WERI-Rb-1 (cell line): ENCODE data around the gene SEC24D.

Experiments used
- DNase-seq: peaks from one replicate; pipeline ENCODE4 v3.0.0-alpha.2; 2020
- H3K27ac ChIP-seq: fragments of 250-450 bp; sonication (Bioruptor Pico); 2 replicates; pipeline ENCODE4 v1.5.1; 2020; ENCODE audit warnings: mild to moderate bottlenecking, moderate library complexity
- H3K27me3 ChIP-seq: fragments of 250-450 bp; sonication (Bioruptor Pico); 2 replicates; pipeline ENCODE4 v1.5.1; 2021; ENCODE audit warnings: mild to moderate bottlenecking, low read depth, moderate library complexity; ENCODE audit not compliant: insufficient read depth, severe bottlenecking
- H3K36me3 ChIP-seq: fragments of 250-450 bp; sonication (Bioruptor Pico); 2 replicates; pipeline ENCODE4 v1.5.1; 2020; ENCODE audit warnings: mild to moderate bottlenecking, moderate library complexity
- H3K4me3 ChIP-seq: 2 replicates; pipeline ENCODE4 v1.5.1; 2011; ENCODE audit warnings: low read depth, mild to moderate bottlenecking, control low read depth, low read length
- H3K9me3 ChIP-seq: fragments of 250-450 bp; sonication (Bioruptor Pico); 2 replicates; pipeline ENCODE4 v1.5.1; 2021; ENCODE audit warnings: mild to moderate bottlenecking, moderate library complexity; ENCODE audit not compliant: severe bottlenecking
- TF ChIP-seq, protein P1 (sequence below): IDR thresholded peaks from 2 replicates; pipeline ENCODE4 v1.5.1; 2011; ENCODE audit warnings: low read depth, mild to moderate bottlenecking, control low read depth, inconsistent platforms, low read length

Gene SEC24D

DNA sequence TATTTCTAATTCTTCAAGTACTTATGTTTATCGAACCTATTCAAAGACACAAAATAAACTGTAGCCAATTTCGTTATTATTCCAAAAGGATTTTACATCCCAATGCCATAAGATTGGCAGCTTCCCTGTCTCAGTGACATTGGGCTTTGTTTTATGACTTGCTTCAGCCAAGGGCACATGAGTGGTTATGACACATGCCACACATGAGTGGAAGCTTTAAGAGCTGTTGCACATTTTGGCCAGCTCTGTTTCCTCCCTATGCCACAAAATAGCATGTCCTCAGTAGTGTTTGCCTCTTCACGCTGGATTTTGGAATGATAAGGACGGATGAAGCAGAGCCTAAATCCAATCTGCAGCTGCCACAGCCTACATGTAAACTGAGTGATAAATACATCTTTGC lies 21.9 kb downstream of the SEC24D start:
- Histone ChIP-seq H3K27me3 (no peaks in the 10 kb centered on the region), H3K9me3 (peaks cover 4% of the 10 kb centered on the region), H3K4me3 (no peak overlapping the region), H3K36me3 (peaks cover 20% of the 10 kb centered on the region), H3K27ac (no peak overlapping the region)
- TF ChIP-seq, protein P1, sequence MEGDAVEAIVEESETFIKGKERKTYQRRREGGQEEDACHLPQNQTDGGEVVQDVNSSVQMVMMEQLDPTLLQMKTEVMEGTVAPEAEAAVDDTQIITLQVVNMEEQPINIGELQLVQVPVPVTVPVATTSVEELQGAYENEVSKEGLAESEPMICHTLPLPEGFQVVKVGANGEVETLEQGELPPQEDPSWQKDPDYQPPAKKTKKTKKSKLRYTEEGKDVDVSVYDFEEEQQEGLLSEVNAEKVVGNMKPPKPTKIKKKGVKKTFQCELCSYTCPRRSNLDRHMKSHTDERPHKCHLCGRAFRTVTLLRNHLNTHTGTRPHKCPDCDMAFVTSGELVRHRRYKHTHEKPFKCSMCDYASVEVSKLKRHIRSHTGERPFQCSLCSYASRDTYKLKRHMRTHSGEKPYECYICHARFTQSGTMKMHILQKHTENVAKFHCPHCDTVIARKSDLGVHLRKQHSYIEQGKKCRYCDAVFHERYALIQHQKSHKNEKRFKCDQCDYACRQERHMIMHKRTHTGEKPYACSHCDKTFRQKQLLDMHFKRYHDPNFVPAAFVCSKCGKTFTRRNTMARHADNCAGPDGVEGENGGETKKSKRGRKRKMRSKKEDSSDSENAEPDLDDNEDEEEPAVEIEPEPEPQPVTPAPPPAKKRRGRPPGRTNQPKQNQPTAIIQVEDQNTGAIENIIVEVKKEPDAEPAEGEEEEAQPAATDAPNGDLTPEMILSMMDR, result no peak
- DNase-seq, result no peak

DNA sequence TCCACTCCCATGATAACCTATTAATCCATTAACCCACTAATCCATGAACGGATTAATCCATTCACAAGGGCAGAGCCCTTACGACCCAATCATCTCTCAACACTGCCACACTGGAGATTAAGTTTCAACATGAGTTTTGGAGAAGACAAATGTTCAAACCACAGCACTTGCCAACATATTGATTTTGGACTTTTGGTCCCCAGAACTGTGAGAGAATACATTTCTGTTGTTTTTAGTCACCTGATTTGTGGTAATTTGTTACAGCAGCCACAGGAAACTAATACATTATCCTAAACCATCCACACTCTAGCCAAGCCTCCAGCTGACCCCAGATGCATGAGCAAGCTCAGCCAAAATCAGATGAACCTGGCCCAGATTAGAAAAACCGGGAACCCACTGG lies 22.4 kb downstream of the SEC24D start:
- Histone ChIP-seq H3K27ac (no peak overlapping the region), H3K36me3 (peaks cover 20% of the 10 kb centered on the region), H3K4me3 (no peak overlapping the region), H3K27me3 (no peaks in the 10 kb centered on the region), H3K9me3 (peaks cover 4% of the 10 kb centered on the region)
- no peak for DNase-seq
- TF ChIP-seq, protein P1, result no peak

DNA sequence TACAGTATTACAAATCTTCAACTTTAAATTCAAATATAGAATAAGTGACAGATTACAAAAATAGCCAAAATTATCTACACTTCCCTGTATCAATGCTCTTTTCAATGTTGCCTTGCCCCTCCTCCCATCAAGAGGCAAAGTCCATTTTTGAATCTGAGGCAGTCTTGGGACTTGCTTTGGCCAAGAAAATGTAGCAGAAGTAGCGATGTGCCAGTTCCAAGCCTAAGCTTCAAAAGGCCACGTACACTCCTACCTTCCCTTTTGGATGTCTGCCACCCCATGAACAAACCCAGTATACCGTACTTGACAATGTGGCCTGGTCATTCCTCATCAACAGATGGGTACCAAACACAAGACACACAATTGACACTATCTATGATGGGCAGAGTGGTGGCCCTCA lies 24.1 kb downstream of the SEC24D start:
- TF ChIP-seq, protein P1, result no peak
- DNase-seq, result no peak
- Histone ChIP-seq H3K4me3 (no peak overlapping the region), H3K9me3 (peaks cover 4% of the 10 kb centered on the region), H3K27me3 (no peaks in the 10 kb centered on the region), H3K36me3 (peaks cover 20% of the 10 kb centered on the region), H3K27ac (no peak overlapping the region)

DNA sequence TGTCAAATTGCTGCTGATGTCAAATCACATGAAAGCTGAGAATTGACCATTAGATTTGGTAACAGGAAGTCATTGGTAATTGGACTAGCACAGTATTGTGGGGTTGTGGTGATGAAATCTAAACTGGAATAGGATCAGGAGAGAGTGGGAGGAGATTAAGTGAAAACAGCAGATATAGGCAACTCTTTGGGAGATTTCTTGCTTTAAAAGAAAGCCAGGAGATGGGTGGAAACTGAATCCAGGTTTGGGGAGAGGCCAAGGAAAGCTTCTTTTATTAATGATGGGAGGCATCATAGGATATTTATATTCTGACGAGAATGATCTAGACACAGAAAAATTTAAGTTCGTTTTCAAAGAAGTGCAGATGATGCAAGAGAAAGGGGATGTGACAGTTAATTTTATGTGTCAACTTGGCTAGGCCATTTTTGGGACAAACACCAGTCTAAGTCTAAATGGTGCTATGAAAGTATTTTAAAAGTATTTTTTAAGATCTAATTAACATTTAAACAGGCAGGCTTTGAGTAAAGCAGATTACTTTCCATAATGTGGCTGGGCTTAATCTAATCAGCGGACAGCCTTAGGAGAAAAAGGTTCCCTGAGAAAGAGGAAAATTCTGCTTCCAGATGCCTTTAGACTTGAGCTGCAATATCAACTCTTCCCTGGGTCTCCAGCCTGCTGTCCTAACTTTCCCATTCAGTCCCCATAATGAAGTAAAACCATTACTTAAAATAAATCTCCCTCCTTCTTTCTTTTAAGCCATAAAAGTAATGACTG lies 24.7 kb downstream of the SEC24D start:
- Histone ChIP-seq H3K27me3 (no peaks in the 10 kb centered on the region), H3K36me3 (peaks cover 20% of the 10 kb centered on the region), H3K27ac (no peak overlapping the region), H3K4me3 (no peak overlapping the region), H3K9me3 (peaks cover 4% of the 10 kb centered on the region)
- DNase-seq, result no peak
- TF ChIP-seq, protein P1, result no peak

DNA sequence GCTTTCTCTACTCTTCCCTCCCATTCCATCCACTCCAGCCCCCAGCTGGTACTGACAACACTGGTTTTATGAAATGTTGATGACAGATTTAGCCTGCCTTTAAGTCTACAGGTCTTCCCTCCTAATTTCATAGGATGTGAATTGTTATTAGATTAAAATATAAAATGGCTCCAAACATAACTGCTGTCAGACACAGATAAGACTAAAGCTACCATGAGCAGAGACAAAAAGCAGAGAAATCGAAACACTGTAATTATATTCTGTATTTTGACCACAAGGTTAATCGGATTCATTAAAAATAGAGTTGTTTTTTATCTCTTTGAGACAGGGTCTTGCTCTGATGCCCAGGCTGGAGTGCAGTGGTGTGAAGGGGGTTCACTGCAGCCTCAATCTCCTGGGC lies 28.3 kb downstream of the SEC24D start:
- no peak overlapping the region for H3K27ac ChIP-seq
- peaks cover 17% of the 10 kb centered on the region for H3K36me3 ChIP-seq
- TF ChIP-seq, protein P1, result no peak

DNA sequence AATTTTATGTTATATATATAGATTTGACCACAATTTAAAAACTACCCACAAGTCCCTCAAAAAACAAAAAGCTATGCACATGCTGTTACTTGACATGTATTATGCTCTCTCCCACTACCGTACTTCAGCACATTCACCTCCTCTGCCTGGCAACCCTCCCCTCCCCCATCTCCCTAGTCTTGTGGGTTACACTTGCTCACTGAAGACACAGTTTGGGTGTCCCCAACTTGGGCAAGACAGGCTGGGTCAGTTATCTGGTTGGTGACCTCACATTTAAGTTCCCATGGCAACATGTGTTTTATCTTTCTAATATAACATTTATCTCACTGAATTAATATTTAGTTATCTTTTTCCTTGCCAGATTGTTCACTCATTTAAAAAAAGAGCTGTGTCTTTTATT lies 32.7 kb downstream of the SEC24D start:
- H3K36me3 ChIP-seq, result peaks cover 16% of the 10 kb centered on the region
- no peaks in the 10 kb centered on the region for H3K27me3 ChIP-seq
- H3K27ac ChIP-seq, result no peak overlapping the region
- no peaks in the 10 kb centered on the region for H3K9me3 ChIP-seq
- no peak for DNase-seq
- TF ChIP-seq, protein P1, result no peak
- H3K4me3 ChIP-seq, result no peak overlapping the region

More for the DNA sequence above, 28.3 kb downstream of the SEC24D start:
- no peaks in the 10 kb centered on the region for H3K27me3 ChIP-seq
- no peak overlapping the region for H3K4me3 ChIP-seq
- no peaks in the 10 kb centered on the region for H3K9me3 ChIP-seq
- no peak for DNase-seq
